GM06990 (cell line): ENCODE data around the gene WBP1L.

Source experiments
- DNase-seq: peaks from one replicate; pipeline ENCODE4 v3.0.0-alpha.2; 2011; ENCODE audit not compliant: insufficient read length; ENCODE audit errors: extremely low read depth
- H3K27me3 ChIP-seq: replicated peaks from 2 replicates; pipeline ENCODE4 v1.6.0; 2011; ENCODE audit warnings: low read length; ENCODE audit not compliant: control insufficient read depth, insufficient read depth
- H3K36me3 ChIP-seq: 2 replicates; pipeline ENCODE4 v1.5.1; 2011; ENCODE audit warnings: low read length; ENCODE audit not compliant: control insufficient read depth, insufficient read depth
- H3K4me3 ChIP-seq: replicated peaks from 2 replicates; pipeline ENCODE4 v1.5.1; 2011; ENCODE audit warnings: low read depth, mild to moderate bottlenecking, control low read depth, low read length
- TF ChIP-seq, protein P1 (sequence below): IDR thresholded peaks from 2 replicates; pipeline ENCODE4 v1.5.1; 2011; ENCODE audit warnings: low read length, control low read depth, mild to moderate bottlenecking, inconsistent platforms; ENCODE audit not compliant: insufficient read depth, poor library complexity, severe bottlenecking

Gene WBP1L

GRCh38 chr10:102811346-102811745 is 67.6 kb downstream of the WBP1L start:
- TF ChIP-seq, protein P1, sequence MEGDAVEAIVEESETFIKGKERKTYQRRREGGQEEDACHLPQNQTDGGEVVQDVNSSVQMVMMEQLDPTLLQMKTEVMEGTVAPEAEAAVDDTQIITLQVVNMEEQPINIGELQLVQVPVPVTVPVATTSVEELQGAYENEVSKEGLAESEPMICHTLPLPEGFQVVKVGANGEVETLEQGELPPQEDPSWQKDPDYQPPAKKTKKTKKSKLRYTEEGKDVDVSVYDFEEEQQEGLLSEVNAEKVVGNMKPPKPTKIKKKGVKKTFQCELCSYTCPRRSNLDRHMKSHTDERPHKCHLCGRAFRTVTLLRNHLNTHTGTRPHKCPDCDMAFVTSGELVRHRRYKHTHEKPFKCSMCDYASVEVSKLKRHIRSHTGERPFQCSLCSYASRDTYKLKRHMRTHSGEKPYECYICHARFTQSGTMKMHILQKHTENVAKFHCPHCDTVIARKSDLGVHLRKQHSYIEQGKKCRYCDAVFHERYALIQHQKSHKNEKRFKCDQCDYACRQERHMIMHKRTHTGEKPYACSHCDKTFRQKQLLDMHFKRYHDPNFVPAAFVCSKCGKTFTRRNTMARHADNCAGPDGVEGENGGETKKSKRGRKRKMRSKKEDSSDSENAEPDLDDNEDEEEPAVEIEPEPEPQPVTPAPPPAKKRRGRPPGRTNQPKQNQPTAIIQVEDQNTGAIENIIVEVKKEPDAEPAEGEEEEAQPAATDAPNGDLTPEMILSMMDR = no peak
- Histone ChIP-seq H3K4me3 (no peak overlapping the region), H3K27me3 (no peaks in the 10 kb centered on the region), H3K36me3 (peaks cover 31% of the 10 kb centered on the region)
- no peak for DNase-seq

- TF ChIP-seq, protein P1 = no peak
- H3K27me3 ChIP-seq = no peaks in the 10 kb centered on the region
- no peak overlapping the region for H3K4me3 ChIP-seq
- H3K36me3 ChIP-seq = peaks cover 31% of the 10 kb centered on the region
- no peak for DNase-seq
These were observed 68.6 kb downstream of the WBP1L start for GRCh38 chr10:102812231-102812876.

- Histone ChIP-seq H3K4me3 (no peak overlapping the region), H3K36me3 (peaks cover 31% of the 10 kb centered on the region), H3K27me3 (no peaks in the 10 kb centered on the region)
- no peak for DNase-seq
- TF ChIP-seq, protein P1 = no peak
These were observed 69.3 kb downstream of the WBP1L start for GRCh38 chr10:102813017-102813541.

GRCh38 chr10:102813734-102814452 is 70.1 kb downstream of the WBP1L start:
- DNase-seq = no peak
- TF ChIP-seq, protein P1 = no peak
- H3K36me3 ChIP-seq = peaks cover 31% of the 10 kb centered on the region
- H3K27me3 ChIP-seq = no peaks in the 10 kb centered on the region
- H3K4me3 ChIP-seq = no peak overlapping the region

DNA sequence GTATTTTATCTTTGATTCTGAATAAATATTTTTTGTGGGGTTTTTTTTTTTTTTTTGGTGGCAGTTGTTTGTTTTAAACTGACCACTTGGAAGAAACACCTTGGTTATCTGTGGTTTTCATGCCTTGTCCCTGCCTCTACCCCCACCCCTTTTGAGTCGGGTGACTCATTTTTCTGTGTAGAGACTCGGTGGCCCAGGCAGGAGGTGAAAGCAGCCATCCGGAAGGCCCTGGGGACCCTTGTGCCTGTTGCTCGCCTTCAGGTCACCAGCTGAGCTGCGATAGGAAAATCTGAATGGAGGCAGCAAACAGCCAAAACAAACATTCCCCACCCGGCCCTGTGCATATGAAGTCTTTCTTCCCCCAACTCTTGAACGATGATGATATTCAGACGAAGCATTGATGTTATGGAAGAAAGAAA is 70.7 kb downstream of the WBP1L start:
- TF ChIP-seq, protein P1 = no peak
- DNase-seq = no peak
- no peak overlapping the region for H3K4me3 ChIP-seq
- no peaks in the 10 kb centered on the region for H3K27me3 ChIP-seq
- H3K36me3 ChIP-seq = peaks cover 31% of the 10 kb centered on the region
